Measurements from ENCODE around the gene DDX49. TPM values are rescaled to one million over a fixed set of nuclear protein-coding genes. Genes with fewer than 3 reads are reported as not detected.

Gene DDX49
- polyA plus RNA-seq, 1 of the 3 experiments (the other 2 are of a cell fraction) = 86.8 TPM

DNA sequence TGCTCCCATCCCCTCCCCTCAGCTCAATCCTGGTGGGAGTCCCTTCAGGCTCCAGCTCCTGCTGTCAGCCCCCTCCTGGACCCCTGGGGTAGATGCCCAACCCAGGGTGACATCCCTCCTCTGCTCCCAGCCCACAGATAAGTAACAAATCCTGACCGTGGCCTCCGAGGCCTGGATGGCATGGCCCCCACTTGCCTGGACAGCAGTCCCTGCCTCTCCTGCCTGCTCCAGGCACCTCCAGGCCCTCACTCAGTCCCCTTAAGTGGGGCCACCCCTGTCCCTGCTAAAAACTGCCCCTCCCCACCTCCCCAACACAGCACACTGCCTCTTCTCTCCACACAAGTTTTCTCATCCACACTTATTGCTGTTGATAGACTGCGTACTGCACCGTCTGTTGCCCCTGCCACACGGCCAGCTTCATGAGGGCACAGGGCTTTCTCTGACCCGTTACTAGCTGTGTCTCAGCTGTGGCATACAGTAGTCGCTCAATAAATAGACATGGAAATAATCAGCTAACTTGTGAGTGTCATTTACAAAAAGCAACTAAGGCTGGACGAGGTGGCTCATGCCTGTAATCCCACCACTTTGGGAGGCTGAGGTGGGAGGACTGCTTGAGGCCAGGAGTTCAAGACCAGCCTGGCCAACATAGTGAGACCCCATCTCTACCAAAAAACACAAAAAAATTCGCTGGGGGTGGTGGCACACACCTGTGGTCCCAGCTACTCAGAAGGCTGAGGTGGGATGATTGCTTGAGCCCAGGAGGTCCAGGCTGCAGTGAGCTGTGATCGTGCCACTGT lies 29.4 kb upstream of the DDX49 start:
- POLR2A ChIA-PET = interaction anchor here (1.1 kb wide), 1 partner anchor 143 kb away, joined by 4 read pairs; the partner anchor contains the start of genes ARMC6 and SUGP2
- DNase-seq = no peak
- Histone ChIP-seq H2AFZ (ENCODE audit: low read depth) (no peak overlapping the region), H3K4me1 (ENCODE audit: control insufficient read depth in 1 of 2, insufficient read depth in 2 of 2, low read depth in 1 of 2, low read length in 1 of 2) (peaks cover 0 to 14% of the 10 kb centered on the region in 2 experiments; a peak in 1 of 4 replicates), H3K9ac (no peak overlapping the region), H3F3A (replicated peaks; ENCODE audit: insufficient read depth) (no peaks in the 10 kb centered on the region), H3K27me3 (ENCODE audit: insufficient read depth) (no peaks in the 10 kb centered on the region), H3K4me2 (no peak overlapping the region), H3K27ac (ENCODE audit: low read depth in 2 of 2, low read length in 1 of 2) (no peak overlapping the region), H3K4me3 (ENCODE audit: low read depth in 2 of 2, low read length in 1 of 2) (no peak overlapping the region), H3K79me2 (ENCODE audit: insufficient read depth) (no peaks in the 10 kb centered on the region), H3K36me3 (replicated peaks in 1 of 2; ENCODE audit: control insufficient read depth in 1 of 2, insufficient read depth in 2 of 2, low read length in 1 of 2) (no peaks in the 10 kb centered on the region), H3K9me3 (no peaks in the 10 kb centered on the region), H3K9me2 (no peaks in the 10 kb centered on the region), H4K20me1 (ENCODE audit: insufficient read depth) (no peaks in the 10 kb centered on the region)
- WGBS (ENCODE audit: low lambda C conversion rate) = 80% methylated on average over 9 of the region's 10 CpGs
- CTCF ChIA-PET = interaction anchor here (0.9 to 3.7 kb wide), 5 partner anchors 24 to 97 kb away, joined by 3 to 14 read pairs (median 4); no protein-coding TSS in a partner anchor
- TF ChIP-seq, protein P1, sequence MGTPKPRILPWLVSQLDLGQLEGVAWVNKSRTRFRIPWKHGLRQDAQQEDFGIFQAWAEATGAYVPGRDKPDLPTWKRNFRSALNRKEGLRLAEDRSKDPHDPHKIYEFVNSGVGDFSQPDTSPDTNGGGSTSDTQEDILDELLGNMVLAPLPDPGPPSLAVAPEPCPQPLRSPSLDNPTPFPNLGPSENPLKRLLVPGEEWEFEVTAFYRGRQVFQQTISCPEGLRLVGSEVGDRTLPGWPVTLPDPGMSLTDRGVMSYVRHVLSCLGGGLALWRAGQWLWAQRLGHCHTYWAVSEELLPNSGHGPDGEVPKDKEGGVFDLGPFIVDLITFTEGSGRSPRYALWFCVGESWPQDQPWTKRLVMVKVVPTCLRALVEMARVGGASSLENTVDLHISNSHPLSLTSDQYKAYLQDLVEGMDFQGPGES (IDR thresholded peaks at IDR 0.05; ENCODE audit: low read depth, low read length) = no peak
- TF ChIP-seq SIN3A (IDR thresholded peaks at IDR 0.05; ENCODE audit: borderline replicate concordance, low read depth, low read length) (no peak), EZH2phosphoT487 (IDR thresholded peaks at IDR 0.05; ENCODE audit: borderline replicate concordance, low read depth) (no peak), RFX5 (IDR thresholded peaks at IDR 0.05; ENCODE audit: low read length) (no peak), FOXJ3 (CRISPR knock-in tag; IDR thresholded peaks at IDR 0.05) (no peak), NRF1 (IDR thresholded peaks at IDR 0.05; ENCODE audit: low read depth, low read length) (no peak), RXRA (IDR thresholded peaks at IDR 0.05; ENCODE audit: borderline replicate concordance, low read depth) (no peak), GABPA (IDR thresholded peaks at IDR 0.05; ENCODE audit: low read depth) (no peak), GATA2 (CRISPR knock-in tag; IDR thresholded peaks at IDR 0.05) (no peak), JUND (IDR thresholded peaks at IDR 0.05) (no peak), MEF2A (IDR thresholded peaks at IDR 0.05; ENCODE audit: borderline replicate concordance, low read depth) (no peak), MXI1 (IDR thresholded peaks at IDR 0.05; ENCODE audit: low read depth, low read length) (no peak), POLR2AphosphoS5 (IDR thresholded peaks at IDR 0.05; ENCODE audit: low read depth, low read length) (no peak)
- TF ChIP-seq, protein P2, sequence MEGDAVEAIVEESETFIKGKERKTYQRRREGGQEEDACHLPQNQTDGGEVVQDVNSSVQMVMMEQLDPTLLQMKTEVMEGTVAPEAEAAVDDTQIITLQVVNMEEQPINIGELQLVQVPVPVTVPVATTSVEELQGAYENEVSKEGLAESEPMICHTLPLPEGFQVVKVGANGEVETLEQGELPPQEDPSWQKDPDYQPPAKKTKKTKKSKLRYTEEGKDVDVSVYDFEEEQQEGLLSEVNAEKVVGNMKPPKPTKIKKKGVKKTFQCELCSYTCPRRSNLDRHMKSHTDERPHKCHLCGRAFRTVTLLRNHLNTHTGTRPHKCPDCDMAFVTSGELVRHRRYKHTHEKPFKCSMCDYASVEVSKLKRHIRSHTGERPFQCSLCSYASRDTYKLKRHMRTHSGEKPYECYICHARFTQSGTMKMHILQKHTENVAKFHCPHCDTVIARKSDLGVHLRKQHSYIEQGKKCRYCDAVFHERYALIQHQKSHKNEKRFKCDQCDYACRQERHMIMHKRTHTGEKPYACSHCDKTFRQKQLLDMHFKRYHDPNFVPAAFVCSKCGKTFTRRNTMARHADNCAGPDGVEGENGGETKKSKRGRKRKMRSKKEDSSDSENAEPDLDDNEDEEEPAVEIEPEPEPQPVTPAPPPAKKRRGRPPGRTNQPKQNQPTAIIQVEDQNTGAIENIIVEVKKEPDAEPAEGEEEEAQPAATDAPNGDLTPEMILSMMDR (IDR thresholded peaks at IDR 0.05) = no peak
- TF ChIP-seq, protein P3, sequence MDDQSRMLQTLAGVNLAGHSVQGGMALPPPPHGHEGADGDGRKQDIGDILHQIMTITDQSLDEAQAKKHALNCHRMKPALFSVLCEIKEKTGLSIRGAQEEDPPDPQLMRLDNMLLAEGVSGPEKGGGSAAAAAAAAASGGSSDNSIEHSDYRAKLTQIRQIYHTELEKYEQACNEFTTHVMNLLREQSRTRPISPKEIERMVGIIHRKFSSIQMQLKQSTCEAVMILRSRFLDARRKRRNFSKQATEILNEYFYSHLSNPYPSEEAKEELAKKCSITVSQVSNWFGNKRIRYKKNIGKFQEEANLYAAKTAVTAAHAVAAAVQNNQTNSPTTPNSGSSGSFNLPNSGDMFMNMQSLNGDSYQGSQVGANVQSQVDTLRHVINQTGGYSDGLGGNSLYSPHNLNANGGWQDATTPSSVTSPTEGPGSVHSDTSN (IDR thresholded peaks at IDR 0.05) = no peak
- TF ChIP-seq, protein P4, sequence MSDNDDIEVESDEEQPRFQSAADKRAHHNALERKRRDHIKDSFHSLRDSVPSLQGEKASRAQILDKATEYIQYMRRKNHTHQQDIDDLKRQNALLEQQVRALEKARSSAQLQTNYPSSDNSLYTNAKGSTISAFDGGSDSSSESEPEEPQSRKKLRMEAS (IDR thresholded peaks at IDR 0.05; ENCODE audit: low read depth) = no peak
- TF ChIP-seq, protein P5, sequence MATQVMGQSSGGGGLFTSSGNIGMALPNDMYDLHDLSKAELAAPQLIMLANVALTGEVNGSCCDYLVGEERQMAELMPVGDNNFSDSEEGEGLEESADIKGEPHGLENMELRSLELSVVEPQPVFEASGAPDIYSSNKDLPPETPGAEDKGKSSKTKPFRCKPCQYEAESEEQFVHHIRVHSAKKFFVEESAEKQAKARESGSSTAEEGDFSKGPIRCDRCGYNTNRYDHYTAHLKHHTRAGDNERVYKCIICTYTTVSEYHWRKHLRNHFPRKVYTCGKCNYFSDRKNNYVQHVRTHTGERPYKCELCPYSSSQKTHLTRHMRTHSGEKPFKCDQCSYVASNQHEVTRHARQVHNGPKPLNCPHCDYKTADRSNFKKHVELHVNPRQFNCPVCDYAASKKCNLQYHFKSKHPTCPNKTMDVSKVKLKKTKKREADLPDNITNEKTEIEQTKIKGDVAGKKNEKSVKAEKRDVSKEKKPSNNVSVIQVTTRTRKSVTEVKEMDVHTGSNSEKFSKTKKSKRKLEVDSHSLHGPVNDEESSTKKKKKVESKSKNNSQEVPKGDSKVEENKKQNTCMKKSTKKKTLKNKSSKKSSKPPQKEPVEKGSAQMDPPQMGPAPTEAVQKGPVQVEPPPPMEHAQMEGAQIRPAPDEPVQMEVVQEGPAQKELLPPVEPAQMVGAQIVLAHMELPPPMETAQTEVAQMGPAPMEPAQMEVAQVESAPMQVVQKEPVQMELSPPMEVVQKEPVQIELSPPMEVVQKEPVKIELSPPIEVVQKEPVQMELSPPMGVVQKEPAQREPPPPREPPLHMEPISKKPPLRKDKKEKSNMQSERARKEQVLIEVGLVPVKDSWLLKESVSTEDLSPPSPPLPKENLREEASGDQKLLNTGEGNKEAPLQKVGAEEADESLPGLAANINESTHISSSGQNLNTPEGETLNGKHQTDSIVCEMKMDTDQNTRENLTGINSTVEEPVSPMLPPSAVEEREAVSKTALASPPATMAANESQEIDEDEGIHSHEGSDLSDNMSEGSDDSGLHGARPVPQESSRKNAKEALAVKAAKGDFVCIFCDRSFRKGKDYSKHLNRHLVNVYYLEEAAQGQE (IDR thresholded peaks at IDR 0.05; ENCODE audit: low read depth, low read length) = no peak
- TF ChIP-seq, protein P6, sequence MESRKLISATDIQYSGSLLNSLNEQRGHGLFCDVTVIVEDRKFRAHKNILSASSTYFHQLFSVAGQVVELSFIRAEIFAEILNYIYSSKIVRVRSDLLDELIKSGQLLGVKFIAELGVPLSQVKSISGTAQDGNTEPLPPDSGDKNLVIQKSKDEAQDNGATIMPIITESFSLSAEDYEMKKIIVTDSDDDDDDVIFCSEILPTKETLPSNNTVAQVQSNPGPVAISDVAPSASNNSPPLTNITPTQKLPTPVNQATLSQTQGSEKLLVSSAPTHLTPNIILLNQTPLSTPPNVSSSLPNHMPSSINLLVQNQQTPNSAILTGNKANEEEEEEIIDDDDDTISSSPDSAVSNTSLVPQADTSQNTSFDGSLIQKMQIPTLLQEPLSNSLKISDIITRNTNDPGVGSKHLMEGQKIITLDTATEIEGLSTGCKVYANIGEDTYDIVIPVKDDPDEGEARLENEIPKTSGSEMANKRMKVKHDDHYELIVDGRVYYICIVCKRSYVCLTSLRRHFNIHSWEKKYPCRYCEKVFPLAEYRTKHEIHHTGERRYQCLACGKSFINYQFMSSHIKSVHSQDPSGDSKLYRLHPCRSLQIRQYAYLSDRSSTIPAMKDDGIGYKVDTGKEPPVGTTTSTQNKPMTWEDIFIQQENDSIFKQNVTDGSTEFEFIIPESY (IDR thresholded peaks at IDR 0.05; ENCODE audit: borderline replicate concordance, low read depth) = no peak
- TF ChIP-seq, protein P7, sequence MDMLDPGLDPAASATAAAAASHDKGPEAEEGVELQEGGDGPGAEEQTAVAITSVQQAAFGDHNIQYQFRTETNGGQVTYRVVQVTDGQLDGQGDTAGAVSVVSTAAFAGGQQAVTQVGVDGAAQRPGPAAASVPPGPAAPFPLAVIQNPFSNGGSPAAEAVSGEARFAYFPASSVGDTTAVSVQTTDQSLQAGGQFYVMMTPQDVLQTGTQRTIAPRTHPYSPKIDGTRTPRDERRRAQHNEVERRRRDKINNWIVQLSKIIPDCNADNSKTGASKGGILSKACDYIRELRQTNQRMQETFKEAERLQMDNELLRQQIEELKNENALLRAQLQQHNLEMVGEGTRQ (IDR thresholded peaks at IDR 0.05; ENCODE audit: borderline replicate concordance, low read depth, low read length) = no peak
